Transverse colon (tissue), 4 donors: Measurements from ENCODE around the gene C1orf167. TPM values are rescaled to one million over a fixed set of nuclear protein-coding genes. Genes with fewer than 3 reads are reported as not detected.
"Not testable (repeated sequence)": the region's sequence is repeated elsewhere in the genome, so short reads cannot be mapped to it uniquely, and the experiment has no call there.

Experiments
- DNase-seq: peaks from one replicate; pipeline ENCODE4 v3.0.0-alpha.2; 2019
- H3K27ac ChIP-seq, 4 donors: fragments of 200-600 bp; sonication (generic); 2 replicates each; pipeline ENCODE4 v1.5.1; 2016 to 2018; ENCODE audit warnings: inconsistent platforms in 4 of 4
- H3K27me3 ChIP-seq: fragments of 200-600 bp; sonication (generic); 2 replicates; pipeline ENCODE4 v1.5.1; 2017; ENCODE audit warnings: inconsistent platforms
- H3K36me3 ChIP-seq, 4 donors: fragments of 200-600 bp; sonication (generic); 2 replicates each; pipeline ENCODE4 v1.5.1; 2017 to 2019; ENCODE audit warnings: inconsistent platforms in 4 of 4
- H3K4me1 ChIP-seq, 4 donors: fragments of 200-600 bp; sonication (generic); 2 replicates each; pipeline ENCODE4 v1.5.1; 2017 to 2020; ENCODE audit warnings: inconsistent platforms in 4 of 4
- H3K4me3 ChIP-seq, 4 donors: fragments of 200-600 bp; sonication (generic); 1 replicate in 1 of 4; 2 replicates in 3 of 4; pipeline versions ENCODE4 v1.5.1 to v1.6.1; 2017 to 2019; ENCODE audit warnings: inconsistent platforms in 4 of 4
- H3K9me3 ChIP-seq, 2 donors: fragments of 200-600 bp; sonication (generic); 2 replicates each; pipeline ENCODE4 v1.5.1; 2017 to 2019; ENCODE audit warnings: inconsistent platforms in 2 of 2
- CTCF ChIP-seq, 5 experiments: fragments of 200-600 bp in 3 of 5; fragments of 450-650 bp in 2 of 5; sonication (generic) in 3 of 5; IDR thresholded peaks; 1 replicate in 2 of 5; 2 replicates in 3 of 5; pipeline ENCODE4 v1.5.1; 2016 to 2017; ENCODE audit warnings: antibody characterized with exemption in 5 of 5, inconsistent platforms in 3 of 5, mild to moderate bottlenecking in 2 of 5, moderate library complexity in 1 of 5
- EP300 ChIP-seq: sonication (generic); formaldehyde crosslinking; IDR thresholded peaks from one replicate; pipeline ENCODE4 v1.6.1; 2017; ENCODE audit warnings: antibody characterized with exemption, low read depth
- POLR2A ChIP-seq: fragments of 450-650 bp; IDR thresholded peaks from one replicate; pipeline ENCODE4 v1.6.1; 2016; ENCODE audit warnings: antibody characterized with exemption, mild to moderate bottlenecking, moderate library complexity
- POLR2AphosphoS5 ChIP-seq, 3 donors: sonication (generic); formaldehyde crosslinking; IDR thresholded peaks; one replicate each; pipeline ENCODE4 v1.6.1; 2016; ENCODE audit warnings: antibody characterized with exemption in 3 of 3
- WGBS, 2 donors: methylation state at CpG; one replicate each; pipeline ENCODE4 v1.1.5; 2018; ENCODE audit warnings: low coverage in 1 of 2; 5-methylcytosine and 5-hydroxymethylcytosine counted together
- in situ Hi-C, 4 donors: fragments of 200-750 bp; cut with MboI; loops; one replicate each; pipeline versions ENCODE4 v1.15.0 to v1.15.1; 2017; ENCODE audit warnings: low sequenced_read_pairs in 3 of 4, low pct_ligation_motif_present in 1 of 4, low pct_unique_long_range_greater_than_20kb in 1 of 4
- intact Hi-C: fragments of 100-400 bp; cut with DNase I; formaldehyde crosslinking; loops from one replicate; pipeline ENCODE4 v1.15.1; 2023; ENCODE audit warnings: low total_unique reads
- total RNA-seq, 4 donors: library from RNA; depleted of rRNA; stranded (reverse); fragments of >200 nt; gene quantifications; one replicate each; pipeline ENCODE4 v1.1.0, GENCODE V29; 2016

Gene C1orf167
- total RNA-seq, 4 donors from 2014 or later = 0.48 TPM; not detected in 3

GRCh38 chr1:11800756-11801433 lies 38.9 kb downstream of the C1orf167 start:
- H3K27ac ChIP-seq = no peak overlapping the region
- 94% methylated on average over 21 of the region's 21 CpGs; no CpG with 5 or more reads in 1 of the 2 donors for WGBS, 2 donors
- peaks cover 0 to 12% (median 3%) of the 10 kb centered on the region in 4 donors for H3K36me3 ChIP-seq
- intact Hi-C loops = loop anchor here (10.0 kb wide), 1 partner anchor 66 kb away; the partner anchor contains the start of gene AGTRAP
- DNase-seq = no peak
- H3K4me3 ChIP-seq = no peak overlapping the region
- H3K27me3 ChIP-seq = no peaks in the 10 kb centered on the region
- H3K4me1 ChIP-seq = peaks cover 11 to 32% (median 27%) of the 10 kb centered on the region in 4 donors
- TF ChIP-seq EP300 = no peak
- no peak for TF ChIP-seq CTCF (IDR thresholded peaks at IDR 0.05)
- no peak for TF ChIP-seq POLR2A
- no peak for TF ChIP-seq POLR2AphosphoS5 (IDR thresholded peaks at IDR 0.05)
- H3K9me3 ChIP-seq = no peaks in the 10 kb centered on the region
- in situ Hi-C loops = no loop called here

- intact Hi-C loops (loop anchor here (10.0 kb wide), 1 partner anchor 68 kb away; the partner anchor contains the start of gene AGTRAP), in situ Hi-C loops (no loop called here)
- H3K36me3 ChIP-seq = peaks cover 0 to 8% (median 0%) of the 10 kb centered on the region in 4 donors
- H3K27me3 ChIP-seq = no peaks in the 10 kb centered on the region
- H3K27ac ChIP-seq = peak overlapping the region; percentile 94 to 98 (median 96)
- TF ChIP-seq EP300 (no peak), CTCF (IDR thresholded peaks at IDR 0.05) (no peak), POLR2AphosphoS5 (IDR thresholded peaks at IDR 0.05) (no peak), POLR2A (no peak)
- H3K9me3 ChIP-seq = no peaks in the 10 kb centered on the region
- peaks cover 21 to 44% (median 37%) of the 10 kb centered on the region in 4 donors for H3K4me1 ChIP-seq
- DNase-seq = no peak
- H3K4me3 ChIP-seq = peak overlapping the region; percentile 32 to 59 (median 43)
- WGBS, 2 donors = 31 to 32% methylated on average over 6 of the region's 6 CpGs
These were observed 40.6 kb downstream of the C1orf167 start for GRCh38 chr1:11802616-11802972.

GRCh38 chr1:11802973-11803885 lies 41.2 kb downstream of the C1orf167 start:
- peaks cover 23 to 50% (median 39%) of the 10 kb centered on the region in 4 donors for H3K4me1 ChIP-seq
- peak; percentile 92 for DNase-seq
- H3K9me3 ChIP-seq = no peaks in the 10 kb centered on the region
- peaks cover 0 to 8% (median 0%) of the 10 kb centered on the region in 4 donors for H3K36me3 ChIP-seq
- peak overlapping the region; percentile 94 to 98 (median 96) for H3K27ac ChIP-seq
- H3K4me3 ChIP-seq = peak overlapping the region; percentile 32 to 59 (median 43)
- in situ Hi-C loops (no loop called here), intact Hi-C loops (loop anchor here (10.0 kb wide), 1 partner anchor 68 kb away; the partner anchor contains the start of gene AGTRAP)
- WGBS, 2 donors = 0 to 15% methylated on average over 1 to 28 of the region's 28 CpGs
- TF ChIP-seq CTCF (IDR thresholded peaks at IDR 0.05) (no peak), POLR2AphosphoS5 (IDR thresholded peaks at IDR 0.05) (peak in 2 of 3 donors; percentile 76 to 84), POLR2A (peak; percentile 21)
- H3K27me3 ChIP-seq = no peaks in the 10 kb centered on the region

DNA sequence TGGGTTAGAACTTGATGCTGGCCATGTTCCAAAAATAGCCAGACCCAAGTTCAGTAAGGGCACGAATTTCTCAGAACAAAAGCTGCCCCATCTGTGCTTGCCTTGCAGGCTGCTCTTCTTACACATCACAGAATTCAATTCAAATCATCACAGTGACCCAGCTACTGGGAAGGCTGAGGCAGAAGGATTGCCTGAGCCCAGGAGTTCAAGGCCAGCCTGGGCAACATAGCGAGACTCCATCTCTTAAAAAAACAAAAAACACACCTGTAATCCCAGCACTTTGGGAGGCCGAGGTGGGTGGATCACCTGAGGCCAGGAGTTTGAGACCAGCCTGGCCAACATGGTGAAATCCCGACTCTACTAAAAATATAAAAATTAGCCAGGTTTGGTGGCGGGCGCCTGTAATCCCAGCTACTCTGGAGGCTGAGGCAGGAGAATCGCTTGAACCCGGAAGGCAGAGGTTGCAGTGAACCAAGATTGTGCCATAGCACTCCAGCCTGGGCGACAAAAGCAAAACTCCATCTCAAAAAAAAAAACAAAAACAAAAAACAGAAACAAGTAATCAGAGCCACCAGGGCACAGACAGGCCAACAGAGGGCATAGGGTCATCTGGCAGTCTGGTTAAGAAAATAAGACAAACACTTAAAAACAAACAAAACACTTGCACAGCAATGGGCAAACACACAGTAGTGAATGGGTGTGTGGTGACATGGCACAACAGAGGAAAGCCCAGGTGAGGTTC lies 42.1 kb downstream of the C1orf167 start:
- WGBS, 2 donors = 65% methylated on average over 9 of the region's 9 CpGs; no CpG with 5 or more reads in 1 of the 2 donors
- DNase-seq, H3K36me3 ChIP-seq, H3K27me3 ChIP-seq, H3K9me3 ChIP-seq, in situ Hi-C loops: not testable (repeated sequence)
- Histone ChIP-seq H3K27ac (peak overlapping the region; percentile 94 to 98 (median 96)), H3K4me1 (peaks cover 23 to 58% (median 39%) of the 10 kb centered on the region in 4 donors), H3K4me3 (peak overlapping the region in 2 of 4 donors; percentile 33 to 67)
- intact Hi-C loops = loop anchor here (10.0 kb wide), 1 partner anchor 69 kb away; the partner anchor contains the start of gene AGTRAP
